Caco-2 (cell line): ENCODE results near the gene HLF. TPM values are rescaled to one million over a fixed set of nuclear protein-coding genes. Genes with fewer than 3 reads are reported as not detected.

Experiments
- BruUV-seq: library from RNA; stranded (reverse); fragments of 400-500 nt; replicated peaks from 2 replicates; lab custom pipeline; 2021; lab: Mats Ljungman, UMichigan
- CTCF ChIA-PET: fragments of 300-600 bp; sonication (Branson Sonifier 250); formaldehyde crosslinking; loops from one replicate; lab custom pipeline; 2022; ENCODE audit warnings: antibody characterized with exemption; lab: Charles Lee
- POLR2A ChIA-PET: fragments of 300-600 bp; sonication (Branson Sonifier 250); formaldehyde crosslinking; loops from one replicate; lab custom pipeline; 2022; ENCODE audit warnings: antibody characterized with exemption; lab: Charles Lee
- DNase-seq, 2 experiments: peaks; one replicate each; pipeline versions ENCODE4 v3.0.0 to v3.0.0-alpha.2; 2020 to 2022
- H3K27me3 ChIP-seq: replicated peaks from 2 replicates; pipeline ENCODE4 v1.6.0; 2011; ENCODE audit warnings: low read length; ENCODE audit not compliant: control insufficient read depth, insufficient read depth
- H3K36me3 ChIP-seq: 2 replicates; pipeline ENCODE4 v1.5.1; 2011; ENCODE audit warnings: low read length; ENCODE audit not compliant: control insufficient read depth, insufficient read depth
- H3K4me1 ChIP-seq: fragments of 250-450 bp; sonication (Bioruptor Pico); 2 replicates; pipeline ENCODE4 v1.5.1; 2020; ENCODE audit warnings: mild to moderate bottlenecking
- H3K4me3 ChIP-seq: 2 replicates; pipeline ENCODE4 v1.5.1; 2011; ENCODE audit warnings: low read depth, mild to moderate bottlenecking, control low read depth, low read length
- H3K9me3 ChIP-seq: fragments of 250-450 bp; sonication (Bioruptor Pico); 2 replicates; pipeline ENCODE4 v1.5.1; 2020; ENCODE audit warnings: mild to moderate bottlenecking, moderate library complexity
- H3K27ac Mint-ChIP-seq: one replicate; pipeline ENCODE4 v1.8.0; 2022; ENCODE audit warnings: mixed read lengths; ENCODE audit not compliant: unreplicated experiment
- H3K27me3 Mint-ChIP-seq: one replicate; pipeline ENCODE4 v1.8.0; 2022; ENCODE audit warnings: mixed read lengths; ENCODE audit not compliant: insufficient read depth, unreplicated experiment
- H3K36me3 Mint-ChIP-seq: one replicate; pipeline ENCODE4 v1.8.0; 2022; ENCODE audit warnings: mild to moderate bottlenecking, mixed read lengths; ENCODE audit not compliant: insufficient read depth, unreplicated experiment
- H3K4me1 Mint-ChIP-seq: one replicate; pipeline ENCODE4 v1.8.0; 2022; ENCODE audit warnings: low read depth, mixed read lengths; ENCODE audit not compliant: unreplicated experiment
- H3K4me3 Mint-ChIP-seq: one replicate; pipeline ENCODE4 v1.8.0; 2022; ENCODE audit warnings: mild to moderate bottlenecking, moderate library complexity, mixed read lengths; ENCODE audit not compliant: unreplicated experiment
- H3K9me3 Mint-ChIP-seq: one replicate; pipeline ENCODE4 v1.8.0; 2022; ENCODE audit warnings: mixed read lengths; ENCODE audit not compliant: unreplicated experiment
- intact Hi-C: fragments of 100-400 bp; cut with micrococcal nuclease; formaldehyde crosslinking; loops from one replicate; pipeline ENCODE4 v1.10.0; 2022; ENCODE audit not compliant: unreplicated experiment
- total RNA-seq: library from RNA; stranded (reverse); gene quantifications from 2 replicates; pipeline ENCODE4 v1.2.3, GENCODE V29; 2022
- TF ChIP-seq, protein P1 (sequence below), 2 experiments: fragments of 200-600 bp in 1 of 2; IDR thresholded peaks; 1 replicate in 1 of 2; 2 replicates in 1 of 2; pipeline versions ENCODE4 v1.5.1 to v1.8.0; 2011 to 2022; ENCODE audit warnings: antibody characterized with exemption in 1 of 2, control low read depth in 1 of 2, inconsistent platforms in 1 of 2, low read depth in 1 of 2, low read length in 1 of 2, mild to moderate bottlenecking in 1 of 2, moderate library complexity in 1 of 2; ENCODE audit not compliant: insufficient read depth in 1 of 2, severe bottlenecking in 1 of 2, unreplicated experiment in 1 of 2

HLF gene
- total RNA-seq, 1 experiment from 2014 or later, result 19.8 TPM

DNA sequence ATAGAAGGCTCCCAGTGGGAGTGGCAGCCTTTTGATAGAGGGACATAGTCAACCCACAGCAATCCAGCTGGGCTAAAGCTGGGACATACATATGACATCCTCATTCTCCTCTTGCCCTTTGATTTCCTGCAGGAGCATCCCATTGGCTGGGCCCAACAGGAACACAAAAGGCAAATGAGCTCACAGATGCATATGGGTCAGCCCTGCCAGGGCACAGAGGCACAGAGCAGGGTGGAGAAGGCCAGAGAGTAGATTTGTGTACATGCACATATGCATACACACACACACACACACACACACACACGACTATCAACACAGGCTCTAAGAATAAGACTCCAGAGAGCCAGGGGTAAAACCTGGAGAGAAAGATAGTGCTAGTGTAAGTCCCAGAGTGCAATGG is 98.3 kb downstream of the HLF start:
- intact Hi-C loops, result no loop called here
- no peaks in the 10 kb centered on the region for H3K27me3 Mint-ChIP-seq
- no peak overlapping the region for H3K4me3 ChIP-seq
- peaks cover 14% of the 10 kb centered on the region for H3K9me3 Mint-ChIP-seq
- H3K36me3 ChIP-seq, result no peaks in the 10 kb centered on the region
- no peak overlapping the region for H3K4me3 Mint-ChIP-seq
- ChIA-PET POLR2A (no interaction called here), CTCF (no interaction called here)
- no peaks in the 10 kb centered on the region for H3K9me3 ChIP-seq
- H3K4me1 Mint-ChIP-seq, result no peaks in the 10 kb centered on the region
- no peak for DNase-seq
- H3K36me3 Mint-ChIP-seq, result no peaks in the 10 kb centered on the region
- TF ChIP-seq, protein P1, sequence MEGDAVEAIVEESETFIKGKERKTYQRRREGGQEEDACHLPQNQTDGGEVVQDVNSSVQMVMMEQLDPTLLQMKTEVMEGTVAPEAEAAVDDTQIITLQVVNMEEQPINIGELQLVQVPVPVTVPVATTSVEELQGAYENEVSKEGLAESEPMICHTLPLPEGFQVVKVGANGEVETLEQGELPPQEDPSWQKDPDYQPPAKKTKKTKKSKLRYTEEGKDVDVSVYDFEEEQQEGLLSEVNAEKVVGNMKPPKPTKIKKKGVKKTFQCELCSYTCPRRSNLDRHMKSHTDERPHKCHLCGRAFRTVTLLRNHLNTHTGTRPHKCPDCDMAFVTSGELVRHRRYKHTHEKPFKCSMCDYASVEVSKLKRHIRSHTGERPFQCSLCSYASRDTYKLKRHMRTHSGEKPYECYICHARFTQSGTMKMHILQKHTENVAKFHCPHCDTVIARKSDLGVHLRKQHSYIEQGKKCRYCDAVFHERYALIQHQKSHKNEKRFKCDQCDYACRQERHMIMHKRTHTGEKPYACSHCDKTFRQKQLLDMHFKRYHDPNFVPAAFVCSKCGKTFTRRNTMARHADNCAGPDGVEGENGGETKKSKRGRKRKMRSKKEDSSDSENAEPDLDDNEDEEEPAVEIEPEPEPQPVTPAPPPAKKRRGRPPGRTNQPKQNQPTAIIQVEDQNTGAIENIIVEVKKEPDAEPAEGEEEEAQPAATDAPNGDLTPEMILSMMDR (IDR thresholded peaks at IDR 0.05; ENCODE audit: insufficient read depth in 1 of 2, low read depth in 1 of 2, low read length in 1 of 2, severe bottlenecking in 1 of 2, unreplicated experiment in 1 of 2), result no peak
- BruUV-seq, result no TSS peak
- no peaks in the 10 kb centered on the region for H3K4me1 ChIP-seq
- H3K27me3 ChIP-seq, result no peaks in the 10 kb centered on the region
- no peak overlapping the region for H3K27ac Mint-ChIP-seq

DNA sequence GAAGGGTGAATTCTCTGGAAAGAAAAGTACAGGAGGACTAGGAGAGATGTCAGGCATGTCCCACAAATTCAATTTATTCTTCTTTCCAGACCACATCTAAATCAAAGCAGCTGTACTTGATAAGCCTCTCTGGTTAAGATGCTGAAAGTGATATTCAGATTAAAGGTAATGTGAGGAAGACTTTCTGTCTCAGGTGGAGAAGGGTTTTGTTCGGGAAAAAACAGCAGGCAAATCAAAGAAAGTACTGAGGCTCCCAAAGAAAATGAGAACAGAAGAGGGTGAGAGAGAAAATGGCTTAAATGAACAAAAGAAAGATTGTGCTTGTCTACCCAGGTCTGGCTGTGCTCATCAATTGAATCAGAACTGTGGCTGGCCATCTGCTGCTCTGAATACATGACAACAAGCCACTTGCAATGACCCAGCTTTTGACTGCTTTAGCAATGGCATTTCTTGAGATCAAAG is 101.3 kb downstream of the HLF start:
- Mint-ChIP-seq H3K4me1 (no peaks in the 10 kb centered on the region), H3K9me3 (peaks cover 8% of the 10 kb centered on the region), H3K36me3 (no peaks in the 10 kb centered on the region), H3K4me3 (no peak overlapping the region), H3K27ac (no peak overlapping the region), H3K27me3 (no peaks in the 10 kb centered on the region)
- Histone ChIP-seq H3K4me3 (no peak overlapping the region), H3K36me3 (no peaks in the 10 kb centered on the region), H3K4me1 (no peaks in the 10 kb centered on the region), H3K27me3 (no peaks in the 10 kb centered on the region), H3K9me3 (no peaks in the 10 kb centered on the region)
- BruUV-seq, result no TSS peak
- POLR2A ChIA-PET, result no interaction called here
- DNase-seq, result no peak
- intact Hi-C loops, result no loop called here
- TF ChIP-seq, protein P1 (IDR thresholded peaks at IDR 0.05; ENCODE audit: insufficient read depth in 1 of 2, low read depth in 1 of 2, low read length in 1 of 2, severe bottlenecking in 1 of 2, unreplicated experiment in 1 of 2), result no peak
- CTCF ChIA-PET, result no interaction called here

DNA sequence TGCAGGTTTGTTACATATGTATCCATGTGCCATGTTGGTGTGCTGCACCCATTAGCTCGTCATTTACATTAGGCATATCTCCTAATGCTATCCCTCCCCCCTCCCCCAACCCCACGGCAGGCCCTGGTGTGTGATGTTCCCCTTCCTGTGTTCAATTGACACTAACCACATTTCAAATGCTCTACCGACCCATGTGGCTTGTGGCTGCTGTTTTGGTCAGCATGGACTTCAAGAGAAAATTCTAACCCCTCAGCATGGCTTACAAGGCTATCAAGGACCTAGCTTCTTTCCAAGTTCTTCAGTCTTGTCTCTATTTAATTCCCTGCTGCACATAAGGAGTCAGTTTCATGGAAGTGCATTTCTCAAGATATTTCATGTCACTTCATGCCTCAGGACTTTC is 103.9 kb downstream of the HLF start:
- H3K36me3 Mint-ChIP-seq, result no peaks in the 10 kb centered on the region
- ChIA-PET CTCF (interaction anchor here (0.6 to 0.7 kb wide), 2 partner anchors 158 to 376 kb away, joined by 3 to 4 read pairs; no protein-coding TSS in a partner anchor), POLR2A (no interaction called here)
- intact Hi-C loops, result no loop called here
- BruUV-seq, result no TSS peak
- no peaks in the 10 kb centered on the region for H3K4me1 Mint-ChIP-seq
- H3K36me3 ChIP-seq, result no peaks in the 10 kb centered on the region
- no peak overlapping the region for H3K4me3 Mint-ChIP-seq
- TF ChIP-seq, protein P1 (IDR thresholded peaks at IDR 0.05; ENCODE audit: insufficient read depth in 1 of 2, low read depth in 1 of 2, low read length in 1 of 2, severe bottlenecking in 1 of 2, unreplicated experiment in 1 of 2), result no peak
- peaks cover 16% of the 10 kb centered on the region for H3K9me3 Mint-ChIP-seq
- no peaks in the 10 kb centered on the region for H3K27me3 Mint-ChIP-seq
- no peak for DNase-seq
- no peaks in the 10 kb centered on the region for H3K4me1 ChIP-seq
- no peaks in the 10 kb centered on the region for H3K27me3 ChIP-seq
- H3K4me3 ChIP-seq, result no peak overlapping the region
- peaks cover 10% of the 10 kb centered on the region; the same call in 1 of the 2 replicates for H3K9me3 ChIP-seq
- H3K27ac Mint-ChIP-seq, result no peak overlapping the region

Other genes starting within 250 kb of the HLF start
- gene MMD, start 156.9 kb downstream of the HLF start, total RNA-seq, result 38.6 and 39.0 TPM in 2 replicates
- not detected in 2 replicates for gene SMIM36, start 246.5 kb downstream of the HLF start, total RNA-seq